Spleen (tissue), 11 donors: ENCODE results near the gene CD300H. TPM values are rescaled to one million over a fixed set of nuclear protein-coding genes. Genes with fewer than 3 reads are reported as not detected.
A peak's percentile ranks its signal among the peaks of the same experiment; 100 is the strongest.

Source experiments
- DNase-seq: peaks from one replicate; pipeline ENCODE4 v3.0.0-alpha.2; 2020
- H3K27ac ChIP-seq, 8 donors: fragments of 200-600 bp; sonication (generic) in 7 of 8; 1 replicate in 4 of 8; 2 replicates in 4 of 8; pipeline versions ENCODE4 v1.5.0 to v1.8.0; 2016 to 2021; ENCODE audit warnings: inconsistent platforms in 4 of 8, mild to moderate bottlenecking in 4 of 8, moderate library complexity in 1 of 8
- H3K27me3 ChIP-seq, 7 donors: fragments of 200-600 bp; sonication (generic) in 6 of 7; replicated peaks in 1 of 7; 1 replicate in 4 of 7; 2 replicates in 3 of 7; pipeline versions ENCODE4 v1.5.0 to v1.8.0; 2016 to 2021; ENCODE audit warnings: inconsistent platforms in 3 of 7, mild to moderate bottlenecking in 1 of 7
- H3K36me3 ChIP-seq, 6 donors: fragments of 200-600 bp; sonication (generic) in 5 of 6; 1 replicate in 4 of 6; 2 replicates in 2 of 6; pipeline versions ENCODE4 v1.5.0 to v1.8.0; 2016 to 2021; ENCODE audit warnings: inconsistent platforms in 2 of 6
- H3K4me1 ChIP-seq, 6 donors: fragments of 200-600 bp; sonication (generic) in 5 of 6; 1 replicate in 3 of 6; 2 replicates in 3 of 6; pipeline versions ENCODE4 v1.5.0 to v1.8.0; 2016 to 2021; ENCODE audit warnings: inconsistent platforms in 3 of 6
- H3K4me3 ChIP-seq, 8 donors: fragments of 200-600 bp; sonication (generic) in 7 of 8; 1 replicate in 4 of 8; 2 replicates in 4 of 8; pipeline versions ENCODE4 v1.5.0 to v1.8.0; 2016 to 2021; ENCODE audit warnings: inconsistent platforms in 4 of 8, mild to moderate bottlenecking in 4 of 8, moderate library complexity in 2 of 8
- H3K9me3 ChIP-seq, 8 donors: fragments of 200-600 bp; sonication (generic) in 7 of 8; 1 replicate in 4 of 8; 2 replicates in 4 of 8; pipeline versions ENCODE4 v1.5.0 to v1.8.0; 2016 to 2021; ENCODE audit warnings: inconsistent platforms in 4 of 8
- CTCF ChIP-seq, 11 experiments: fragments of 200-600 bp in 7 of 11; fragments of 450-650 bp in 4 of 11; sonication (generic) in 4 of 11; IDR thresholded peaks in 8 of 11; conservative IDR thresholded peaks in 3 of 11; 1 replicate in 7 of 11; 2 replicates in 4 of 11; pipeline versions ENCODE4 v1.4.0 to v1.8.0; 2016 to 2021; ENCODE audit warnings: antibody characterized with exemption in 11 of 11, inconsistent platforms in 4 of 11, mild to moderate bottlenecking in 1 of 11
- POLR2A ChIP-seq, 3 donors: fragments of 450-650 bp; IDR thresholded peaks; one replicate each; pipeline ENCODE4 v1.5.1; 2017; ENCODE audit warnings: antibody characterized with exemption in 3 of 3, mild to moderate bottlenecking in 1 of 3
- POLR2AphosphoS5 ChIP-seq, 3 donors: sonication (generic); formaldehyde crosslinking; IDR thresholded peaks; one replicate each; pipeline ENCODE4 v1.5.1; 2017; ENCODE audit warnings: antibody characterized with exemption in 3 of 3
- WGBS, 5 donors: extraction: QIAGEN DNeasy Blood & Tissue Kit in 3 of 5; methylation state at CpG; one replicate each; pipeline versions ENCODE4 v1.1.5 to v1.1.7; 2013 to 2018; 5-methylcytosine and 5-hydroxymethylcytosine counted together
- intact Hi-C: fragments of 100-400 bp; cut with DNase I; formaldehyde crosslinking; loops from one replicate; pipeline ENCODE4 v1.15.0; 2023; ENCODE audit warnings: low total_unique reads
- polyA plus RNA-seq, 3 donors: library from polyadenylated mRNA; stranded (reverse); fragments of 200-250 nt; gene quantifications; one replicate each; pipeline ENCODE4 v1.2.1, GENCODE V29; 2013
- total RNA-seq, 7 donors: library from RNA; depleted of rRNA in 3 of 7; stranded (reverse); fragments of >200 nt in 3 of 7; fragmentation: NEBNext Ultra II Directional in 4 of 7; extraction: Animal tissue kit (Norgen Biotek cat#: 25700) in 4 of 7; gene quantifications; one replicate each; pipeline versions ENCODE4 v1.1.0 to v1.2.1, GENCODE V29; 2016 to 2021
- donor health status: healthy with polysubstance abuse.
- donor health status: DM: no; HTN: no; CAD: no; lungs with moderate emphysema.
- donor health status: DM: no; HTN: no; CAD: no.
- donor health status: Bipolar disorder and iron deficiency.
- donor health status: healthy.
- donor health status: DM: no; HTN: no; CAD: no.
- donor health status: DM: yes; HTN: yes; CAD: no.

The CD300H gene
- total and polyA plus RNA-seq, 10 donors: 1.5 to 20.0 (median 3.7) TPM; not detected in 2

- WGBS, 5 donors: 71 to 79% (median 78%) methylated on average over 4 of the region's 4 CpGs
- H3K4me3 ChIP-seq: no peak overlapping the region
- H3K9me3 ChIP-seq: no peaks in the 10 kb centered on the region
- peaks cover 0 to 68% (median 0%) of the 10 kb centered on the region in 7 donors for H3K27me3 ChIP-seq
- TF ChIP-seq POLR2AphosphoS5 (IDR thresholded peaks at IDR 0.05): no peak
- no peak for TF ChIP-seq CTCF (IDR thresholded peaks at IDR 0.05 in 8 of 11, conservative IDR thresholded peaks at IDR 0.05 in 3 of 11)
- no peak for TF ChIP-seq POLR2A (IDR thresholded peaks at IDR 0.05)
- intact Hi-C loops: no loop called here
- peaks cover 0 to 28% (median 0%) of the 10 kb centered on the region in 6 donors for H3K4me1 ChIP-seq
- H3K27ac ChIP-seq: peak overlapping the region in 1 of 8 donors; percentile 83
- DNase-seq: no peak
- no peaks in the 10 kb centered on the region for H3K36me3 ChIP-seq
Observed at GRCh38 chr17:74568106-74568873, 981 bp upstream of the CD300H start.

- WGBS, 5 donors: 19 to 48% (median 38%) methylated on average over 7 to 9 of the region's 9 CpGs
- Histone ChIP-seq H3K27me3 (peaks cover 0 to 82% (median 0%) of the 10 kb centered on the region in 7 donors), H3K4me3 (peak overlapping the region in 2 of 8 donors; percentile 1 to 13), H3K27ac (peak overlapping the region in 1 of 8 donors; percentile 83), H3K4me1 (peaks cover 0 to 28% (median 0%) of the 10 kb centered on the region in 6 donors), H3K36me3 (no peaks in the 10 kb centered on the region), H3K9me3 (no peaks in the 10 kb centered on the region)
- TF ChIP-seq POLR2A (IDR thresholded peaks at IDR 0.05) (no peak), CTCF (IDR thresholded peaks at IDR 0.05 in 8 of 11, conservative IDR thresholded peaks at IDR 0.05 in 3 of 11) (peak in 10 of 11 experiments; percentile 7 to 70 (median 54)), POLR2AphosphoS5 (IDR thresholded peaks at IDR 0.05) (no peak)
- intact Hi-C loops: no loop called here
- DNase-seq: peak; percentile 82
Observed at GRCh38 chr17:74566132-74566753, 1.1 kb downstream of the CD300H start.

- intact Hi-C loops: no loop called here
- 11 to 66% (median 39%) methylated on average over 5 of the region's 5 CpGs for whole genome bisulfite sequencing, 5 donors
- TF ChIP-seq POLR2AphosphoS5 (IDR thresholded peaks at IDR 0.05): no peak
- no peak for TF ChIP-seq POLR2A (IDR thresholded peaks at IDR 0.05)
- no peak for TF ChIP-seq CTCF (IDR thresholded peaks at IDR 0.05 in 8 of 11, conservative IDR thresholded peaks at IDR 0.05 in 3 of 11)
- no peak for DNase-seq
- no peak overlapping the region for H3K27ac ChIP-seq
- H3K4me3 ChIP-seq: no peak overlapping the region
- peaks cover 0 to 28% (median 0%) of the 10 kb centered on the region in 6 donors for H3K4me1 ChIP-seq
- peaks cover 0 to 82% (median 0%) of the 10 kb centered on the region in 7 donors for H3K27me3 ChIP-seq
- H3K9me3 ChIP-seq: no peaks in the 10 kb centered on the region
- no peaks in the 10 kb centered on the region for H3K36me3 ChIP-seq
Observed at GRCh38 chr17:74565126-74565525, 2.2 kb downstream of the CD300H start.

GRCh38 chr17:74563358-74563757 lies 4.0 kb downstream of the CD300H start:
- intact Hi-C loops: no loop called here
- DNase-seq: no peak
- TF ChIP-seq POLR2AphosphoS5 (IDR thresholded peaks at IDR 0.05) (no peak), POLR2A (IDR thresholded peaks at IDR 0.05) (no peak), CTCF (IDR thresholded peaks at IDR 0.05 in 8 of 11, conservative IDR thresholded peaks at IDR 0.05 in 3 of 11) (no peak)
- no peaks in the 10 kb centered on the region for H3K9me3 ChIP-seq
- peaks cover 0 to 66% (median 0%) of the 10 kb centered on the region in 7 donors for H3K27me3 ChIP-seq
- 82 to 94% (median 90%) methylated on average over 1 of the region's 1 CpG for WGBS, 5 donors
- no peak overlapping the region for H3K4me3 ChIP-seq
- H3K36me3 ChIP-seq: no peaks in the 10 kb centered on the region
- peaks cover 0 to 23% (median 0%) of the 10 kb centered on the region in 6 donors for H3K4me1 ChIP-seq
- no peak overlapping the region for H3K27ac ChIP-seq
